Measurements from ENCODE around the gene RFTN1. TPM values are rescaled to one million over a fixed set of nuclear protein-coding genes. Genes with fewer than 3 reads are reported as not detected.

RFTN1 gene
- total and polyA plus RNA-seq, 9 of the 15 experiments (the other 6 are each of a cell fraction or from before 2014, with no cell fraction given): 0.08 to 0.51 (median 0.11) TPM; not detected in 6

GRCh38 chr3:16444344-16444743, 69.2 kb downstream of the RFTN1 start (continued):
- TF ChIP-seq NR2C2 (CRISPR knock-in tag; IDR thresholded peaks at IDR 0.05) (no peak), NR2C2 (tag; IDR thresholded peaks at IDR 0.05) (no peak), HSF4 (CRISPR knock-in tag; IDR thresholded peaks at IDR 0.05; ENCODE audit: borderline replicate concordance) (no peak), TAF9B (IDR thresholded peaks at IDR 0.05; ENCODE audit: partially characterized antibody) (no peak), PHB2 (IDR thresholded peaks at IDR 0.05; ENCODE audit: low read depth) (no peak), RFX5 (IDR thresholded peaks at IDR 0.05; ENCODE audit: low read depth, low read length) (no peak), MCM7 (IDR thresholded peaks at IDR 0.05) (no peak), ZNF12 (CRISPR knock-in tag; IDR thresholded peaks at IDR 0.05) (no peak), FOXK1 (CRISPR knock-in tag; IDR thresholded peaks at IDR 0.05; ENCODE audit: borderline replicate concordance) (no peak)

DNA sequence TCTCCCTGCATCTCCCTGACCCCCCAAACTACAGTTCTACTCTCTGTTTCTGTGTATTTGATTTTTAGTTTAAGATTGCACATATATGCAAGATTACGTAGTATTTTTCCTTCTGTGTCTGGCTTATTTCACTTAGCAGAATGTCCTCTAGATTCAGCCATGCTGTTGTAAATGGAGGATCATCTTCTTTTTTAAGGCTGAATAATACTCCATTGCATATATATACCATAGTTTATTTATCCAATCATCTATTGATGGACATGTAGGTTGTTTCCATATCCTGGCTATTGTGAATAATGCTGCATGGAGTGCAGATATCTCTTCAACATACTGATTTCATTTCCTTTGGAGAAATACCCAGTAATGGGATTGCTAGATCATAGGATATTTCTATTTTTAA, 70.8 kb downstream of the RFTN1 start:
- no peak for DNase-seq (ENCODE audit: extremely low read depth in 1 of 4, low spot score in 3 of 4)
- no peak overlapping the region for H2AFZ ChIP-seq (ENCODE audit: low read depth, low read length)
- intact Hi-C loops (cut with micrococcal nuclease) (no loop called here), in situ Hi-C loops (cut with MboI) (no loop called here)
- no peaks in the 10 kb centered on the region for H3K79me2 ChIP-seq (ENCODE audit: control insufficient read depth, insufficient read depth, low read length)
- H3K27me3 ChIP-seq (ENCODE audit: control insufficient read depth in 2 of 2, insufficient read depth in 2 of 2, low read length in 2 of 2): peaks cover 7 to 25% of the 10 kb centered on the region in 2 experiments; a peak in 4 of 5 replicates
- POLR2A ChIA-PET: no interaction called here
- no peak overlapping the region for H3K4me2 ChIP-seq (ENCODE audit: insufficient read depth, low read length)
- no TSS peak for BruUV-seq (replicated peaks)
- no peak overlapping the region for H3K4me3 ChIP-seq
- H3K9me3 ChIP-seq (replicated peaks; ENCODE audit: control insufficient read depth, insufficient read depth, low read depth, low read length): no peaks in the 10 kb centered on the region
- TF ChIP-seq ZNF764 (CRISPR knock-in tag; IDR thresholded peaks at IDR 0.05; ENCODE audit: low read depth): no peak
- no peak for TF ChIP-seq RBM34 (IDR thresholded peaks at IDR 0.05; ENCODE audit: borderline replicate concordance, insufficient read depth, low read length)
- TF ChIP-seq ZFP91 (CRISPR knock-in tag; IDR thresholded peaks at IDR 0.05): no peak
- H3K9me1 ChIP-seq (ENCODE audit: control insufficient read depth, insufficient read depth, low read length): no peaks in the 10 kb centered on the region
- no peak overlapping the region for H3K9ac ChIP-seq (ENCODE audit: insufficient read depth in 1 of 2, low read depth in 2 of 2, low read length in 2 of 2)
- no peaks in the 10 kb centered on the region for H4K20me1 ChIP-seq (replicated peaks; ENCODE audit: control insufficient read depth, insufficient read depth, low read length)
- no peak for ATAC-seq
- no peak for FAIRE-seq
- H3K36me3 ChIP-seq (ENCODE audit: control insufficient read depth, insufficient read depth, low read length): no peaks in the 10 kb centered on the region
- CTCF ChIA-PET (ENCODE audit: low intra/inter-chr PET ratio): no interaction called here
- H3K27ac ChIP-seq (ENCODE audit: extremely low read depth, low read depth, low read length): no peak overlapping the region
- no peaks in the 10 kb centered on the region for H3K4me1 ChIP-seq (replicated peaks in 1 of 2; ENCODE audit: control insufficient read depth in 2 of 2, insufficient read depth in 2 of 2, low read length in 2 of 2)
- 0% methylated on average over 1 of the region's 1 CpG for WGBS (ENCODE audit: insufficient coverage, low coverage, missing lambda C conversion rate)
